ENCODE results near the gene SLC35A5. TPM values are rescaled to one million over a fixed set of nuclear protein-coding genes. Genes with fewer than 3 reads are reported as not detected.

Gene SLC35A5
- total RNA-seq, 2 donors from 2014 or later: 28.3 to 32.0 TPM

DNA sequence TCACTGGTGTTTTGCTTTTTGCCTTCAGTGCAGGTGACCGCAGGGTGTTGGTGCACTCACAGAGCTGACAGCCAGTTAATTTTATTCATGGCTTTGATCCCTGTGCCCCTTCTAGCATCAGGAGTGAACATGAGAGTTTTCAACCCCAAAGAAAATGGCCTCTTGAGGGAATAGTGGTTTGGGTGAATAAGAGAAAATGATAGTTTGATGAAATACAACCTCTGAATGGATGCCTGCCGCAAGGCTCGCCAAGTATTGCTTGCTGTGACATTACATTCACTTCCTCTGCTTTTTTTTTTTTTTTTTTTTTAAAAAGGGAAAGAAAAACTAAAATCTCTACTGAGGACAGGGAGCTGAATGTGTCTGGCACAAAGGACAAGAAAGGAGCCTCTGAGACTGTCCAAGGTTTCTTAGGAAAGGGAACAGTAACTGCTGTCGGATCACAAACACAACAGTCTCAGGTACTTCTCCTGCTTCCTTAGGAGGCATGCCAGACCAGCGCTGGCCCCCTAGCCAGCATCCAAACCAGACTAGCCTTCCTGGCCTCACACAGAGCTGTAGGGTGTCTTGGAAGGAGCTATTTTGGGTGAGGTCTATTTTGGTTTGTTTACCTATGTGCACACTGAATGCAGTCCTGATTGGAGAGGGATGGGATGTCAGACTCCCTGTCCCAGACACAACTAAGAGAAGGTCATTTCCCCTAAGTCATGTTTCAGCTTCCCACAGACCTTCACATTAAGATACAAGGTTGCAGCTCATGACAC is 50.1 kb downstream of the SLC35A5 start:
- DNase-seq (ENCODE audit: low spot score): no peak
- intact Hi-C loops (cut with DNase I): no loop called here

DNA sequence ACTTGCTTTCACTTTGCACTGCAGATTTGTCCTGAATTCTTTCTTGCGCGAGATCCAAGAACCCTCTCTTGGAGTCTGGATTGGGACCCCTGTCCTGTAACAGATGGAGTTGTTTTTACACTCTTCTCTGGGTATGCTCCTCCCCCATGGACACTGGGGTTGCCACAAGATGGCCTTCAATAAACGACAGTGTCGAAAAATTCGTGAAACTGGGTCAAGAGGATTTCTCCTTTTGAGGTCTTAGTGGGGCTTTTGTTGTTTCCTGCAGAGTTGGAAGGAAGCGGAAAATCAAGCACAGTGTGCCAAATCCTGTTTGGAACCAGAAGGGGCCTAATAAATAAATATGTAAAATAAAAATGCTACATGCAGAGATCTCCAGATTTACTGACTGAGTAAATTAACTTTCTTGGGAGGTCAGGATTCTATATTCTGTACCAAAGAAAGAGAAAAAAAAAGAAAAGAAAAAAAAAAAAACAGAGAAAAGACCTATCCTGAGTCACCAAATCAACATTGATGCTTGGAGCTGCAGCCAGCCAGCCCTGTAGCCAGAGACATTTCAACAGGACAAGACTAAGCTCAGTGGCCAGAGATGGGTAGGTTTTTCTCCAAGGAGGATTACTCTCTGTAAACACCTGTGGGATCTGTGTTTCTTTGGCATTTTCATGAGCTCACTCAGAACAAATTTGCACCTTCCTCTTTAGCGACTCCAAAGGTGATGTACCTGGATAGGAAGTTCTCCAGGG is 54.3 kb downstream of the SLC35A5 start:
- intact Hi-C loops (cut with DNase I): no loop called here
- DNase-seq (ENCODE audit: low spot score): no peak

DNA sequence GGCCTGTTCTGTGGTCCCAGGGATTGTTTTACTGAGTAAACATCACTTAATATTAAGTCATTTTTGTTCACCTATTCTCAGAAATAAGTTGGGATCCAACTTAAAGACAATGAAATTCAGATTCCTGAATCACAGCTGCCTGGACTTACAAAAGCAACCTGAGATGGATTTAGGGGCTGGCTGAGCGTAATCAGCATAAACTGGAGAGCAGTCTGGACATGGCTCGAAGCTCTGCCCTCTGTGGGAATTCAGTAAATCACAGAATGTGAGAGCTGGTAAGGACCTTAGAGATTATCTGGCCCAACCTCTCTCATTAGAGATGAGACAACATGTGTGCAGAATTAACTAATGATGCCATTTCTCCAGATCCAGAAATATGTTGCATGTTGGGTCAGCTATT is 55.4 kb downstream of the SLC35A5 start:
- no peak for DNase-seq (ENCODE audit: low spot score)
- intact Hi-C loops (cut with DNase I): no loop called here

DNA sequence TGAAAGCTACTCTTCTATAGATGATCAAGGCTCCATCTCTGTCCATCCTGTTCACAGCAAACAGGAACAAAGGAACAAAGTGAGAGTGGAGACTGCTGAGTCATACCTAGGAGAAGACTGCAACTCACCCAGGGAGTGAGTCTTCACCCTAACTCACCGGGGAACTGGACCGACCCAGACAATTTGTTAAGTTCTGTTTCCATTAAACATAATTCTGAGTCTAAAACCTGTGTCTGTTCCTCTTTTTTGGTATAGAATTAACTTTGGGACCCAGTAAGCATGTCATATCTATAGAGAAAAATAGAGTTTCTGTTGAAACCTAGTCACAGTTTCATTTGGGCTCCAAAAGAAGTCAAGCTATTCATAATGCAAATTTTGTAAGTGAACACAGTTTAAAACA is 57.5 kb downstream of the SLC35A5 start:
- no peak for DNase-seq (ENCODE audit: low spot score)
- intact Hi-C loops (cut with DNase I): no loop called here

DNA sequence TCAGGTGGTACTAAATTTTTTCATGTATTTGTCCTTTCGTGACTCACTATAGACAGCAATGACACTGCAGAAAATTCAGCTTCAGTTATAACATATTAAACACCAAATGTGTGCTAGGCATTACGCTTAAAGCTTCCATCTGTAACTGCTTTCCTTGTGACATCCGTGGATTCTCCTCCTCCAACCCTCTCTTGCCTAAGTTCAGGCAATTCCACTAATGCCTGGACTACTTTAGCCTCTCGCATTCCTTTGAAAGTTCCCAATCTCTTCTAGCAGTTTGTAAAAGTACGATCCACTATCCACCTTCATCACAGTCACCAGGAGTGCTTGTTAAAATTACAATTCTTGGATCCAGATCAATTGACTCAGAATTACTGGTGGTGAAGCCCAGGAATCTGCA is 61.4 kb downstream of the SLC35A5 start:
- no peak for DNase-seq (ENCODE audit: low spot score)
- intact Hi-C loops (cut with DNase I): no loop called here

DNA sequence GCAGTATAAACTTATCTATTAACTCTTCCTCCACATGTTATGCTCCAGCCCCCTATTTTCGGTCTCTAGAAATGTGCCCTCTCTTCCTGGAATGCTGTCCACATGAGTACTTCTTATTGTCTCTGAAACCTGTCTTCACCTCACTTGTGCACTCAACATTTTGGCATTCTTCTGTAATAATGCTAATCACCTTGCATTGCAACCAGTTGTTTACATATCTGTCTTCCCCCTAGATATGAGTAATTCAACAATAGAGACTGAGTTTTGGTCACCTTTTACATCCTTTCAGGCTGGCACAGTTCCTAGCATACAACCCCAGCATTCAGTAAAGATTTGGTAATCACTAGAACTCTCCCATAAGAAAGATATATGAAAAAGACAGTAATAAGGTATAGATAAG is 61.9 kb downstream of the SLC35A5 start:
- DNase-seq (ENCODE audit: low spot score): no peak
- intact Hi-C loops (cut with DNase I): no loop called here

DNA sequence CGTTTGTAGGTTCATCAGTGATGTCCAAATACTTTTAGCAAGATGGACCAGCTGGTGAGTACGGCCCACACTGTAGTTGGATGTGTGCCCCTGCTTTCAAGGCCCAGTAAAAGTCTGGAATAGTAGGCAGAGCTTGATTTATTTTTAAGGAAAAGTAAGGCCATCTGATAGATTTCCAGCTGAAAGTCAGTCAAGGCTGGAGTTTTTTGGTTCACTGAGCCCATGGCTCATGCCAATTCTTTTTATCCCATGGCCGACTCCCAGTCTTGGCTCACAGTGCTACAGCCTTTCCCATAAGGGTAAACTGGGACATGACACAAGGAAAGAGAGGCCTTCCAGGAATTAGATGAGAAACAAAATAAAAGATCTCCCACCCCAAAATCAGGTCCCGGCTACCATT is 65.6 kb downstream of the SLC35A5 start:
- DNase-seq (ENCODE audit: low spot score): no peak
- intact Hi-C loops (cut with DNase I): no loop called here

DNA sequence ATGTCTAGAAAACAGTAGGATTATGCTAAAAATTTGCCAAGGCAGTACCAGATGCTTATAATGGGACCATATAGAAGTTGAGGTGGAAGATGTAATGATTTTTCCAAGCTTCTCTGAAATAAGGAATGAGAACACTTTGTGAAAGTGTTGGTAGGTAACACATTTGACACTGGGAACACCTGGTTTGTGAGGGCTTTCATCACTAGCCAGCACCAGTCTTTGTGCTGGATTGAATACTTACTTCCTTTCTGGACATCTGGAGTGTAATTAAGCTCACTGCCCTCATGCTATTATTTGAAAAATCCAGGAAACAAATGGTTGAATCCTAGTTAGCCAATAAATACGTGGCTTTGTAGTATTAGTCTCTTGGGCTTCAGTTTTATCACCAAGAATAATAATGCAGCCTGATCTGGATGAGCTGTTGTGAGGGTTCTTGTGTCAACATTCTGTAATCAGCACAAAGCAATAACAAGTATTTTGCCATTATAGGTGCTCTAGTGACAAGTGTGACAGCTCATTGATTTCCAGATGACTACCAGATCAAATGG is 66.1 kb downstream of the SLC35A5 start:
- no peak for DNase-seq (ENCODE audit: low spot score)
- intact Hi-C loops (cut with DNase I): no loop called here

DNA sequence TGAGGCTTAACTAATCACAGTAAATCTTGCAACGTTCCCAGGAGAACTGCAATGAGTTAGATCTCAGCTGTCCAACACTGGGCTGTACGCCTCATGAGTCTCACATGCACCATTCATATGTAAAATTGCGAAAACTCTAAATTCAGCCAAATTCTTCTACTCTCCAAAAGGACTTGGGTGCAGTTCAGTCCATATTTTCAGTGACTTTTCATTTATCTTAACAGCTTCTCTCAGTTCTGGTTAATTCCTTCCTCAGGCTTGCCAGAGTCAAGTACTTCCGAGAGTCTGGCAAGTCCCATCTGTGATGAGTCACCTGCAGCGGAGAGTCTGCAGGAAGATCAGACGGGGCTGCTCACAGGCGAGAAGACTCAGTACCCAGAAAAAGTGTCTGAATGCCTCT is 67.6 kb downstream of the SLC35A5 start:
- intact Hi-C loops (cut with DNase I): no loop called here
- peak; percentile 88 for DNase-seq (ENCODE audit: low spot score)

DNA sequence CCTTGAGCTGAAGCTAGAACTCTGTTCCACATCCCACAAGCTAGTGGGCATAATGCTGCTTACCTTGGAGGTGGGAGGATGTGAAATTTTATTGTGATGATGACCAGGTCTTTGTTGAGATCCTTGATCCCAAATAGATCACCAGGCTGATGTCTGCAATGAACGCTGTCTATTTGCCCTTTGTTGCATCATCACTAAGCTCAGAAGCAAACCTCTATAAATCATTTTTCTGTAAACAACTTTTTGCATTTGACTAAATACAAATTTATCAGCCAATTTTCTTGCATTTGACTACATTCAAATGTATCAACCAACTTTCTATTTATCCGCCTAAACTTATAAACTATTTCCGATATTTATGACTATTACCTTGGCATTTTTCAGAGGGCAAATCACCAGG is 69.4 kb downstream of the SLC35A5 start:
- DNase-seq (ENCODE audit: low spot score): no peak
- intact Hi-C loops (cut with DNase I): loop anchor here (10.0 kb wide), 2 partner anchors 46 to 354 kb away; no protein-coding TSS in a partner anchor

DNA sequence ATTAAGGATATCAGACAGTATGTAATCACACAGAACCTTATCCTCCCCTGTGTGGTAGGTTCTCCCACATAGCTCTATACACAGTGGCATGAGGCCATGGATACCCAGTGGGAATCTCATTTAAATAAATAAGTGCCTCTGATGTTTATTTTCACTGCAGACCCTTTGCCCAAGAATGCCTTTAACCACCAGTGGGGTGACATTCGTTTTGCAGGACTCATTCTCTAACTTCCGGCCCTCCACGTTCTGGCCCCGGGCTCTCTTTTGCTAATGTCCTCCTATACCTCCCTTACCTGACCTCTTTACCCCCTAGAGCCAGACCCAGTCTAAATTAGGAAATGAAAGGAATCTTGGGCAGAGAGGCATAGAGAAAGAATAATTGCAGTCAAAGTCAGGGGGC is 70.8 kb downstream of the SLC35A5 start:
- intact Hi-C loops (cut with DNase I): loop anchor here (10.0 kb wide), 2 partner anchors 48 to 352 kb away; no protein-coding TSS in a partner anchor
- no peak for DNase-seq (ENCODE audit: low spot score)

DNA sequence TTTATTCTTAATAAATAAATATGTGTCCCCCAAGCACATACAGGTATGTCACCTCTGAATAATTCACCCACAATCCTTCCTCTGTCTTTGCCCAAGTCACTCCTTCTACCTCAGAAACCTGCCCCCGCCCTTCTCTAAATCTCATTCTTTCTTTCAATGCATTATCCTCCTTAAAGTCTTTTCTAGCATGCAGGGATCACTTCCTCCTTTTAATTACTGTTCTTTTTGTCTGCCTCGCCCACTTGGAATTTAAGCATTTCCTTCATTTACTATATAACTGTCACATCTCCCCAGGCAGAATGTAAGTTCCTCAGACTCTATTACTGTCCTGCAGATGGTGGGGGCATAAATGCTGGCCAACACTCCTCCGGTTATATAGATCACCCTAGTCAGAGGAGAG is 71.3 kb downstream of the SLC35A5 start:
- DNase-seq (ENCODE audit: low spot score): no peak
- intact Hi-C loops (cut with DNase I): loop anchor here (10.0 kb wide), 2 partner anchors 48 to 352 kb away; no protein-coding TSS in a partner anchor

DNA sequence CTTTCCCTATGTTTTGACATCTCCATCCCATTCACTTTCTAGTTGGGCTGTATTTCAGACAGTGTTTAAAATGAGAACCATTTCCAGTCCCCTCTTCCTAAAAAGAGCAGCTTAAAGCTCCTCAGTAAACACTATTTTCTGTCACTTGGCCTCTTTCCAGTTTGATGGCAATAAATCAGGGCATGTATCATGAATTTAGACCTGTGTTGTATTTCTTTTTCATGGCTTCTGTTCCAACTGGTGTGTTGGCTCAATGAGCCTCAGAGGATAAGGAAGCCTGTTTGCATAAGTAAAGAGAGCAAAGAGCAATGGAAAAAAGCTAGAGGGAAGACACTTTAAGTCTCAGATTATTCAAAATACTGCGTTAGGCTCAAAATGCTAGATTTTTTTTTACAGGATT is 71.9 kb downstream of the SLC35A5 start:
- intact Hi-C loops (cut with DNase I): loop anchor here (10.0 kb wide), 2 partner anchors 49 to 351 kb away; no protein-coding TSS in a partner anchor
- no peak for DNase-seq (ENCODE audit: low spot score)

DNA sequence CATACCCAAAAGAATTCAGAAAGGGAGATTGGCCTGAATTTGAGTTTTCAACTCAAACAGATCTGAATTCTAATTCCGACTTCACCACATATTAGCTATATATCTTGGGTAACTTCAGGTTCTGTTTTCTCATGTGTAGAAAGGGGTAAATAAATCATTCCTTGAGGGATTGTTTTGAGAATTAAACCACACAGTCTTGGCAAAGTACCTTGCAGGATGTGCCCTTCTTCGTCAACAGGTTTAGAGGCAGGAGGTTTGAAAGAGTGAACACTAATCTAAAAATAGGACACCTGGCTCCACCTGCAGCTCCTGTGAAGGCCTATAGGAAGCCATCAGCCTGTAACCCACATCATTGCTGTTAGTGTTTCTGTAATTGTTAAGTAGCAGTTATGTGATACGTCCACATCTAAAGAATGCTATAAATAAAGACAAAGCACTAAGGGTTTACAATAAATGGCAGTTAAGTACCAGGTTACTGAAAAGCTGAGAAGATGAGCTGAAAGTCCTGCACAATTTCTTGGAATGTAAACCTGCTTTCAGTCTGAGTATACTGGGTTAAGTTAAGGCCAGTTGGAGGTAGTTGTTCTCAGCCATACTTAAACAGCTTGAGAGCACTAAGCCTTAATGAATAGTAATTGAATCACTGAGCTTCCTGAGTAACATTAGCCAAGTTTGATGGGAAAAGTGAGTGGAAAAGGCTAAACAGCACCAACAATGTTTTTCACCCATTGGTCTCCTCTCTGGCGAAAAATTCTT is 73.1 kb downstream of the SLC35A5 start:
- intact Hi-C loops (cut with DNase I): loop anchor here (10.0 kb wide), 2 partner anchors 50 to 350 kb away; no protein-coding TSS in a partner anchor
- no peak for DNase-seq (ENCODE audit: low spot score)

Other genes with a start within 250 kb of the SLC35A5 start
- 10 to 100 TPM in 1 of 2 donors, 1 to 10 TPM in 1; 7.7 to 17.7 TPM for gene CD200, start 228.9 kb upstream of the SLC35A5 start, total RNA-seq
- under 1 TPM; 0.14 to 0.38 TPM for gene BTLA, start 62.6 kb upstream of the SLC35A5 start, total RNA-seq
- gene ATG3, start 83 bp upstream of the SLC35A5 start, total RNA-seq: 10 to 100 TPM; 49.1 to 54.3 TPM
- gene CCDC80, start 79.1 kb downstream of the SLC35A5 start, total RNA-seq: 1,000 to 10,000 TPM in 1 of 2 donors, 100 to 1,000 TPM in 1; 294 to 1,773 TPM

Measured in posterior vena cava (tissue), 2 donors.